GM10248 (cell line): ENCODE measurements around the gene C1QTNF8.

ENCODE experiments used
- CTCF ChIA-PET: fragments of 300-600 bp; sonication (Branson Sonifier 250); formaldehyde crosslinking; extraction: SDS; loops from one replicate; lab custom pipeline; 2021; ENCODE audit warnings: antibody characterized with exemption; lab: Yijun Ruan, JAX
- POLR2A ChIA-PET: fragments of 350-650 bp; sonication (Branson Sonifier 250); formaldehyde crosslinking; extraction: SDS; loops from one replicate; lab custom pipeline; 2020; ENCODE audit warnings: antibody characterized with exemption; lab: Yijun Ruan, JAX
- DNase-seq: peaks from one replicate; pipeline ENCODE4 v3.0.0; 2012; ENCODE audit errors: extremely low spot score
- TF ChIP-seq, protein P1 (sequence below): IDR thresholded peaks from 2 replicates; pipeline ENCODE4 v1.5.1; 2012; ENCODE audit warnings: mild to moderate bottlenecking, low read depth; ENCODE audit errors: extremely low read depth, missing control alignments, control extremely low read depth

C1QTNF8 gene

DNA sequence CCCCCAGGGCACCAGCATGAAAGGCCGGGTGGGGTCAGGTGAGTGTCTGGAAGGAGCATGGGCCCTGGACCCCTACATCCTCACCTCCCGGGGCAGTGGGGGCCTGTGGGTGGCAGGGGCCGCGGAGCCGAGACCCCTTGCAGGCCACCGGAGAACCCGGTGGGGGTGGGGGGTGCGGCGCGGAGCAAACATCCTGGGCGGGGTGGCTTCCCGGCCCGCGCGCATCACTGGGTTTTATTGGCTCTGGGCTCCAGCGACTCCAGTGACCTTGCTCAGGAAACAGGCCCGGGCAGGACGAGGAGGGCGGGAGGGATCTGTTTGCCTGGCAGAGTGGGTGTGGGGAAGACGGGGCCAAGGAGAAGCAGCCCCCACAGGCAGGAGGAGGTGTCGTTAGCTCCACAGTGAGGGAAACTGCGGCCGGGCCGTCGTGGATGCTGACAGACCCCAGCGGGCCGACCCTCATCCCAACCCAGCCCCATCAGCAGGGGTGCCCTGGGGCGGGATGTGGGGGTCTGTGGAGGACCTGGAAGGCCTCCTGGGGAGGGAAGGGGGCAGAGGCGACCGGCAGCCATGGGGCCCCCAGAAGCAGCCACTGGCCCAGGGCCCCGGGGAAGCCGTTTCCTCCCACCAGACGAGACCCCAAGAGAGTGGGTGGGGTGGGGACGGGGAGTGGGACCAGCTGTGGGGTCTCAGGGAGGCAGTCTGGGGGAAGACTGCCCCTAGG lies 12.9 kb downstream of the C1QTNF8 start:
- CTCF ChIA-PET, result no interaction called here
- no peak for DNase-seq
- TF ChIP-seq, protein P1, sequence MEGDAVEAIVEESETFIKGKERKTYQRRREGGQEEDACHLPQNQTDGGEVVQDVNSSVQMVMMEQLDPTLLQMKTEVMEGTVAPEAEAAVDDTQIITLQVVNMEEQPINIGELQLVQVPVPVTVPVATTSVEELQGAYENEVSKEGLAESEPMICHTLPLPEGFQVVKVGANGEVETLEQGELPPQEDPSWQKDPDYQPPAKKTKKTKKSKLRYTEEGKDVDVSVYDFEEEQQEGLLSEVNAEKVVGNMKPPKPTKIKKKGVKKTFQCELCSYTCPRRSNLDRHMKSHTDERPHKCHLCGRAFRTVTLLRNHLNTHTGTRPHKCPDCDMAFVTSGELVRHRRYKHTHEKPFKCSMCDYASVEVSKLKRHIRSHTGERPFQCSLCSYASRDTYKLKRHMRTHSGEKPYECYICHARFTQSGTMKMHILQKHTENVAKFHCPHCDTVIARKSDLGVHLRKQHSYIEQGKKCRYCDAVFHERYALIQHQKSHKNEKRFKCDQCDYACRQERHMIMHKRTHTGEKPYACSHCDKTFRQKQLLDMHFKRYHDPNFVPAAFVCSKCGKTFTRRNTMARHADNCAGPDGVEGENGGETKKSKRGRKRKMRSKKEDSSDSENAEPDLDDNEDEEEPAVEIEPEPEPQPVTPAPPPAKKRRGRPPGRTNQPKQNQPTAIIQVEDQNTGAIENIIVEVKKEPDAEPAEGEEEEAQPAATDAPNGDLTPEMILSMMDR, result no peak
- POLR2A ChIA-PET, result no interaction called here

DNA sequence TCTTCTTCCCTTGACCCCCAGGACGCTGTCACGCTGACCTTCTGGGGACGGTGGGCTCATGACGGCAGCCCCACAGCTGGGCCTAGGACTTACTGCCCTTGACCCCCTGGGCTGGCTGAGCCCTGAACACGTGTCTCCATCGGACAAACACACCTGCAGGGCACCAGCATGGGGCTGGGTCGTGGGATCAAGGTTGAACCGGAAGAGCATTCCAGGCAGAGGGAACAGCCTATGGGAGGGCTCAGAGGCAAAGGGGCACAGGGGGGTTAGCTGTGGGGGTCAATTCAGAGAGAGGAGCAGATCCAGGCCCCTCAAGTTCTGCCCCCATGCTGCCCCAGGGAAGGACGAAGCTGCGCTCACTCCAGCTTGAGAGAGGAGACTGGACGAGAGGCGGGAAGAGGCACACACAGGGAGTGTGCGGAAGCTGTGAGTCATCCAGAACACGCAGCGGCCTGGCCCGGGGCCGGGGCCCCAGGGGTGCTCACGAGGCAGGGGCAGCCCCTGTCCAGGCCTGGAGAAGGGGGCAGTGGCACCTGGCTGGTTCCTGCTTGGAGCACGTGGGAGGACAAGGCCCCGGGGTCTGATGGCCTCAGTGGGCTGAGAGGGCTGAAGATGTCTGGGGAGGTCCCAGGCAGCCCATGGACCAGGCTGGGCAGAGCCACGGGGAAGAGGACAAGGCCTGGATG lies 13.6 kb downstream of the C1QTNF8 start:
- TF ChIP-seq, protein P1, result no peak
- CTCF ChIA-PET, result no interaction called here
- DNase-seq, result no peak
- POLR2A ChIA-PET, result no interaction called here

DNA sequence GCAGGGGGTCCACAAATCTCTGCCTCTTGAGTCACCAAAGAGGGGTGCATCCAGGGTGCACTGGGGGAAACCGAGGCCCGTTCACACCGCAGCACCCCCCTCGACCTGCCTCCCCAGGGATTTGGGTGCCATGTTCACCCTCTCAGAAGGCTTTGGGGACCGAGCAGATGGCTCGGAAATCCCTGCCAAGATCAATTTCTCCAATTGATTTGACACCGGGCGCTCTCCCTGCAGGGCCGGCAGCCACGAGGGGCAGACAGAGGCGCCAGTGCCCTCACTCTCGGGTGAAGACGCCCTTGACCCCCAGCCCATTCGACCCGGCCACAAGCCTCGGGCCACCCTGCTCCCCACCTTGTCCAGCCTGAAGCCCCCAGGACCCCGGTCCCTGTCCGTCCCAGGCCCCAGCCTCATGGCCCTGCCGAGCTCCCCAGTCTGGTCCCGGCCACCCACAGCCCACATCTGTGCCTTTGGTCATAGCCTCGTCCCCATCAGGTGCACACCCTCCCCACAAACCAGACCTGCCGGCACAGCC lies 14.2 kb downstream of the C1QTNF8 start:
- ChIA-PET CTCF (no interaction called here), POLR2A (no interaction called here)
- DNase-seq, result no peak
- TF ChIP-seq, protein P1, result no peak

DNA sequence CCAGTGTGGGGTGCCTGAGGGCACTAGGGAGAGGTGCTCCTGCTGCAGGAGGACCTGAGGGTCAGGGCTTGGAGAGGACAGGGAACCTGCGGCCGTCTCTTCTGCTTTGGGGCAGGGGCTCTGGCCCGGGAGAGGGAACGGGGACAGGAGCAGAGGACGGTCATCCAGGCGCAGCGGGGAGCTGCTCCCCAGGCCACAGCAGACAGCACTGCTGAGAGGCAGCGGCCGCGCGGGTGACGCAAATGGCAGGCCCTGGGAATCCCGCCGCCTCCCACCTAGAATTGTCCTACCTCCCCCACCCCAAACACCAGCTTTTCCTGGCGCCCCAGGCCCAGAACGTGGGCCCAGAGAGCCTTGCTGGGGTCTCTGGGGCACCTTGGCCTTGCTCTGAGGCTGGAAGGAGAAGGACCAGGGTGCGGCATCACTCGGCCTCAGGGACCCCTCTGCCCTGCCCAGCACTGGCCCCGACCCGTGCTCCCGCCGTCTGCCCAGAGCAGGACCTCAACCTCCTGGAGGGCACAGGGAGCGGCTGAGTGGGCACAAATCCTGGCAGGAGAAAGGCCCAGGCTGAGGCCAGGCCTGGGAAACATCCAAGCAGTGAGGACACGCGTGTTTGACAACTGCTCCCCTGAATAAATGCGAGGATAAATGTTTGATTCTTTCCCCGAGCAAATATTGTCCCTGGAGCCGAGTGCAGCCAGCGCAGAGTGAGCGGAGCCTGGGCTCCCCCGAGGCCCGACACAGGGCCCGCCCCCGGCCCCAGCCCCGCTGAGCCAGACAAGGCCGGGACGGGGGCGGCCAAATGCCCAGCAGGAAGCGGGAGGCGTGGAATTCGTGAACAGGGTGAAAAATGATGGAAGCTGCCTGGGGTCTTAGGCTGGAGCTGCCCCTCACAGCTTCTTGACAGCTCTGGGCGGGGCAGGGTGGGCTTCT lies 15.0 kb downstream of the C1QTNF8 start:
- ChIA-PET POLR2A (no interaction called here), CTCF (no interaction called here)
- TF ChIP-seq, protein P1, result no peak
- DNase-seq, result no peak

DNA sequence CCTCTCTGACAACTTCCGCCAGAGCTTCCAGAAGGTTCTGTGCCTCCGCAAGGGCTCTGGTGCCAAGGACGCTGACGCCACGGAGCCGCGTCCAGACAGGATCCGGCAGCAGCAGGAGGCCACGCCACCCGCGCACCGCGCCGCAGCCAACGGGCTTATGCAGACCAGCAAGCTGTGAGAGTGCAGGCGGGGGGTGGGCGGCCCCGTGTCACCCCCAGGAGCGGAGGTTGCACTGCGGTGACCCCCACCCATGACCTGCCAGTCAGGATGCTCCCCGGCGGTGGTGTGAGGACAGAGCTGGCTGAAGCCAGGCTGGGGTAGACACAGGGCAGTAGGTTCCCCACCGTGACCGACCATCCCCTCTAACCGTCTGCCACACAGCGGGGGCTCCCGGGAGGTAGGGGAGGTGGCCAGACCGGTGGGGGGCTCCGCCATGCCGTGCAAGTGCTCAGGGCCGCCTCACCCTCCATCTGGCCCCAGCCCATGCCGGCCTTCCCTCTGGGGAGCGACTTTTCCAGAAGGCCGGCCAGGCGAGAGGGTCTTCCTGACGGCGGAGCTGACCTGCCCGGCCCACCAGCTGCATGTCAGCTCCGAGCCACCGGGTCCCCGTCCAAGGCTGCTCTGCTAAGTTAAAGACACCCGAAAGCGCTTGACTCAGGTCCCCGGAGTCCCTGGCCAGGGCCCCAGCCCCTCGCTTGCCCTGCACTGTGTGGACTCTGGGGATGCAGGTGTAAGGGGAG lies 16.1 kb downstream of the C1QTNF8 start:
- TF ChIP-seq, protein P1, result no peak
- POLR2A ChIA-PET, result no interaction called here
- no peak for DNase-seq
- CTCF ChIA-PET, result no interaction called here
